Stimulated activated CD8-positive, alpha-beta memory T cell treated with anti-CD3 and anti-CD28 coated beads, Interleukin-15, amount 100 ng/mL, for 48 hours (primary cell): ENCODE results near the gene CRK.
A peak's percentile ranks its signal among the peaks of the same experiment; 100 is the strongest.
"Not testable (repeated sequence)": the region's sequence is repeated elsewhere in the genome, so short reads cannot be mapped to it uniquely, and the experiment has no call there.

Source experiments
- DNase-seq, 2 donors: peaks; one replicate each; pipeline ENCODE4 v3.0.0-alpha.2; 2020; ENCODE audit warnings: low read depth in 2 of 2

Gene CRK

DNA sequence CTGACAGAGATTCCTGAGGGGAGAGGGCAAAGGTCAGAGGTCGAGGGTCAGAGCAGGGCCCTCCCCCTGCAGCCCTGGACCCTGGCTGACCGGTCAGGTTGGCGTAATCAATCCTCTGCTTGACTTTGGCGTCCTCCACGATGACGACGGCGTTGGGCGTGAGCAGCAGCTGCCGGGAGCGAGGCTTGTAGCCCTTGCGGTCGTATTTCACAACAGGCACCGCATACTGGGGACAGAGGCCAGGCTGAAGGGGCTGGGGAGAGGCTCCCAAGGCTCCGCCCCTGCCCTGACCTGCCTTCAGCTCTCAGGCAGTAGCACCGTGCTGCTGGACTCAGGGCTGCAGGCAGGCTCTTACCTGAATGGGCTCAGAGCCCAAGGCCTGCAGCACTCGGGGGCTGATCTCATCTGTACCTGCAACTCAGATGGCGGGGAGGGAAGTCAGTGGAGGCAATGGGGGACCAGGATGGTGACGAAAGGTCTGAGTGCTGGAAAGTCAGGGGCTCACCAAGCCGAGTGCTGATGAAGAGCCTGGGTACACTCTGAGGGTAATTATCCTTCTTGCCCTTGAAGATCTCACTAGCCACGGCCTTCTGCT lies 12.0 kb upstream of the CRK start:
- no peak for DNase-seq

DNA sequence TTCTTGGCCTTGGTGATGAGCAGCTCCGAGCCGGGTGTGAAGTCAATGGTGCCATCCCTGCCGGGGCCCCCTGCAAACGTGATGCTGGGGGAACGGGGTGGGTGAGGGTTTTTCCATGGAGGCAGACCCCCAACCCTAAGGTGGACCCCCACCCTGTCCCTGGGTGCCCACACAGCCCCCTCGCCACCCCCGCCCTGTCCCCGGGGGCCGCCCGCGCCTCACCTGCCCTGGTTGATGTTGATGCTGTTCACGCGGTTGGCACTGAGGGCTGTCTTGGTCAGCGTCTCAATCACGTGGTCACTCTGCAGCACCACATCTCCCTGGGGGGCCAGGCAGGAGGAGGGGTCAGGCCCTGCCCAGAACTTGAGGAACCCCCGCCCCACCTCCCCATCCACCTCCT lies 11.2 kb upstream of the CRK start:
- no peak for DNase-seq

DNA sequence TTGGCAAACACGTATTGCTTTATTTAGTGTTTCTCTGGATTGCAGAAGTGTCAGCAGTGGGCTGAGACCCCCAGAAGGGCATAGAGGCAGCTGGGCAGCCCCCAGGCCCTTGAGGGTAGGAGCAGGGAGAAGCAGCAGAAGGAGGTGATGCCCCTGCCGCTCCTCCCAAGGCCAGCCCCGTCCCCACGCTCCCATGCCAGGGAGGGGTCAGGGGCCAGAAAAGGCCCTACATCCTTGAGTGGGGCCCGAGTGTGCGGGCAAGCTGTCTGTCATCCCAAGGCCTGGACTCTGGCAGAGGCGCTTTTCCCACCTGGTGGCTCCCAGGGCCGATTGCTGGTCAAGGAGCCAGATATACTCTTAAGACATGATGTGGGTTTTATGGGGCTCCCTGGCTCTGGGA lies 8.2 kb upstream of the CRK start:
- no peak for DNase-seq

DNA sequence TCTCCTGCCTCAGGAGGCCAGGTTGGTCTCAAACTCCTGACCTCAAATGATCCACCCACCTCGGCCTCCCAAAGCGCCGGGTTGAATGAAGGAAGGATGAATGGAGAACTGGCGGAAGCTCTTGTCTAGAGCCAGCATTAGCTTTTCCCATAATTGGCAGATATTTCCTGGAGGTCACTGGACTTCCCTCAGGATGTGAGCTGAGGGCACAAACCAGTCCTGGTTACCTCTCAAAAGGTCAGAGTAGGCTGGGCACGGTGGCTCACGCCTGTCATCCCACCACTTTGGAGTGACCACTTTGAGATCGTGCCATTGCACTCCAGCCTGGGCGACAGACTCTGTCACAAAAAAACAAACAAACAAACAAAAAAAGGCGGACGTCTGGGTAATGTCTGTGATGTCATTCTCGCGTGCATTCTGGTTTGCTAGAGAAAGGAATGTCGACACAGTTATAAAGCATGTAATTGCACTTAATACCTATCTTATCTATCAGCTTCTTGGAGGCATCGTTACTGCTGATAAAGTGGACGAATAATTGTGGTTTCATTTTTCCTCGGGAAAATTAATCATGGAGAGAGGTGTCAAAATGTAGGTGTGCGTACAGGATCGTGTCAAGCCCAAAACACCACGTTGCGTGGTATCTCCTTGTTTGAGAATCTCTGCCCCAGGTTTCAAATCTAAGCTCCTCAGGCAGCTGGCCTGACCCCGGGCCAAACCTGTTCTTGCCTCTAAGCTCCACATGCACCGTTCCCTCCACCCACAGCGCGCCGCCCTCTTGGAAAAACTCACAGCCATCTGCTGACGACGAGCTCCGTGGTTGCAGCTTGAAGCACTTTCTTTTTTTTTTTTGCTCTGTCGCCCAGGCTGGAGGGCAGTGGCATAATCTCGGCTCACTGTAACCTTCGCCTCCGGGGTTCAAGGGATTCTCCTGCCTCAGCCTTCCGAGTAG lies 6.4 kb upstream of the CRK start:
- DNase-seq: no peak

GRCh38 chr17:1461198-1461944 lies 5.3 kb upstream of the CRK start:
- no peak for DNase-seq

- DNase-seq: no peak
Measured at GRCh38 chr17:1460233-1460632, 4.2 kb upstream of the CRK start.

GRCh38 chr17:1455291-1455796 lies 688 bp downstream of the CRK start:
- peak in 1 of 2 donors; percentile 15 for DNase-seq

GRCh38 chr17:1454541-1454940 lies 1.5 kb downstream of the CRK start:
- no peak for DNase-seq

DNA sequence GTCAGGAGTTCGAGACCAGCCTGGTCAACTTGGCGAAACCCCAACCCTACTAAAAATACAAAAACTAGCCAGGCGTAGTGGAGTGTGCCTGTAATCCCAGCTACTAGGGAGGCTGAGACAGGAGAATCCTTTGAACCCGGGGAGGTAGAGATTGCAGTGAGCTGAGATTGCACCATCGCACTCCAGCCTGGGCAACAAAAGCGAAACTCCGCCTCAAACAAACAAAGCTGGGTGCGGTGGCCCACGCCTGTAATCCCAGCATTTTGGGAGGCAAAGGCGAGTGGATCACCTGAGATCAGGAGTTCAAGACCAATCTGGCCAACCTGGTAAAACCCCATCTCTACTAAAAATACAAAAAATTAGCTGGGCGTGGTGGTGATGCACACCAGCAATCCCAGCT lies 2.3 kb downstream of the CRK start:
- not testable (repeated sequence) for DNase-seq

DNA sequence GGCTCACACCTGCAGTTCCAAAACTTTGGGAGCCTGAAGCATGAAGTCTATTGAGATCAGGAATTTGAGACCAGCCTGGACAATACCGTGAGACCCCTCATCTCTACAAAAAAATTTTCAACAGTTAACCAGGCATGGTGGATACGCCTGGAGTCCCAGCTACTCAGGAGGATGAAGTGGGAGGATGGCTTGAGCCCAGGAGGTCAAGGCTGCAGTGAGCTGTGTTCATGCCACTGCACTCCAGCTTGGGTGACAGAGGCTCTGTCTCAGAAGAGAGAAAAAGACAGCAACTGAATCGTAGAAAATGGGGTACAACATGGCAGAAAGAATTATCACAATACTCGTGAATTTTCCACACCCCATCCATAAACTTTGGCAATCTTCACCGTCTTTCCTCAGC lies 3.2 kb downstream of the CRK start:
- no peak for DNase-seq

- not testable (repeated sequence) for DNase-seq
Measured at GRCh38 chr17:1450261-1450660, 5.8 kb downstream of the CRK start.

DNA sequence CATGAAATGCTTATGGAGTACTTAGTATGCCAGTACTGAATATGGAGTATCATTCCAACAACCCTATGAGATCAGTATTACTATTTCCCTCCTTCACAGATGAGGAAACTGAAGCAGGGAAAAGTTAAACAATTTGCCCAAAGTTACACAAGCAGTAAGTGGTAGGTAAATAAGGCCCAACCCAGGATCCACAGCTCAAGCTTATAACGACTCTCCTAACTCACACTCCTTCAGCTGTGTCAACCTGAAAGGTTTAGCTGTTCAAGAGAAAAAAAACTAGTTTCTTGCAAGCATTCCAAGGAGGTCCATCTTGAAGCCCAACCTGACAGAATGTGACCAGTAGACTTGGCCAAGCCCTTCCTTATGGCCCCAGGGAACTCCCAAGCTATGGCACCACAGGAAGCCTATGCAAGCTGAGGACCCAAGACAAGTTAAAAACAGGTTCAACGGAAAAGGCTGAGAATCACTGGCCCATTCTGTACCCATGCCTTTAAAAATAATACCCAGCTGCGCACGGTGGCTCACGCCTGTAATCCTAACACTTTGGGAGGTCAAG lies 6.5 kb downstream of the CRK start:
- DNase-seq: no peak

- no peak for DNase-seq
Measured at GRCh38 chr17:1447052-1447451, 9.0 kb downstream of the CRK start.

GRCh38 chr17:1446201-1446600 lies 9.8 kb downstream of the CRK start:
- DNase-seq: no peak

GRCh38 chr17:1445695-1446094 lies 10.3 kb downstream of the CRK start:
- DNase-seq: not testable (repeated sequence)

GRCh38 chr17:1442721-1443120 lies 13.3 kb downstream of the CRK start:
- not testable (repeated sequence) for DNase-seq

DNA sequence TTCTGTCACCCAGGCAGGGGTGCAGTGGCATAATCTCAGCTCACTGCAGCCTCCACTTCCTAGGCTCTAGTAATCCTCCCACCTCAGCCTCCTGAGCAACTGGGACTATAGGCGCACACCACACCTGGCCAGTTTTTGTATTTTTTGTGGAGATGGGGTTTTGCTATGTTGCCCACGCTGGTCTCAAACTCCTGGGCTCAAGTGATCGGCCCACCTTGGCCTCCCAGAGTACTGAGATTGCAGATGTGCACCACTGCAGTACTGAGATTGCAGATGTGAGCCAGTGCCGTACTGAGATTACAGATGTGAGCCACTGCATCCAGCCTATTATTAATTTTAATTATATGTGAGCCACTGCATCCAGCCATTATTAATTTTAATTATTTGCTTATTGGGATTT lies 13.8 kb downstream of the CRK start:
- no peak for DNase-seq

DNA sequence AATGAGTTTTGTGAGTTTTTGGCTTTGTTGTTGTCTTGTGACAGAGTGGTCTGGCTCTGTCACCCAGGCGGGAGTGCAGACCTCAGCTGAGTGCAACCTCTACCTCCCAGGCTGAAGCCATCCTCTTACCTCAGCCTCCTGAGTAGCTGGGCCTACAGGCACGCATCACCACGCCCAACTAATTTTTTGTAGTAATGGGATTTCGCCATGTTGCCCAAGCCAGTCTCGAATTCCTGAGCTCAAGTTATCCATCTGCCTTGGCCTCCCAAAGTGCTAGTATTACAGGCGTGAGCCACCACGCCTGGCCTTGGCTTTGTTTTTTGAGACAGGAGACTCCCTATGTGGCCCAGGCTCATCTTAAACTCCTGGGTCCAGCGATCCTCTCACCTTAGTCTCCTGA lies 15.1 kb downstream of the CRK start:
- no peak for DNase-seq

GRCh38 chr17:1438593-1439083 lies 17.4 kb downstream of the CRK start:
- no peak for DNase-seq

DNA sequence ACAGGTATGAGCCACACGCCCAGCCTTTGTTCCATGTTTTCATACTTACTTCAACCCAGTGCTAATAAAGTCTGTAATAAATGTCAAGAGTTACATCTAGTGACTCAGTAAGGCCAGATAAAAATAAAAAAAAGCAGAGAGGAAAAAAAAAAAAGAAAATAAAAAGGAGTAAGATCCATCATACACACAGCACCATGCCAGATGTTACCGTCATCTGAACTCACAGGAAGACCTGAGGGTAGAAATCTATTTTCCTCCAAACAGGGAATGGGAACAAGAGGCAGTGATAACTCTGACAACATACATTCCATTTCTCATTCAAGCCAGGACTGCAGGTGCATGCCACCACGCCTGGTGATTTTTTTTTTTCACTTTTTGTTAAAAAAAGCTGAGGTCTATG lies 20.7 kb downstream of the CRK start:
- no peak for DNase-seq

DNA sequence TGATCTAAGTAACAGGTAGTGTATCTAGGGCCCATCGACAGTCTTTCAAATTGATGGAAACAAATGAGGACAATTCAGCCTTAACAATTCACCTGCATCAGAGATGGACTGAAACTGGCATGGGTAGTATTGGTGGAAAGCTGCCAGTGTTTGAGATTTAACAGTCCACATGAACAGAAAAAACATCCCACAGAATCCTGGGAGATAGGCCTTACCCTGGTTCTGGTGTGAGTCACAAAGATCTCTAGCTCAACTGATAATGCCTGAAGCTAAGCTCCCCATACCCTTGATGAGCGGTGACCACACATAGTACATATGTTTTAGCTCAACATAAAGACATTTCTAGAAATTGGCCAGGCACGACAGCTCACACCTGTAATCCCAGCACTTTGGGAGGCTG lies 21.9 kb downstream of the CRK start:
- no peak for DNase-seq

- DNase-seq: no peak
Measured at GRCh38 chr17:1431631-1432104, 24.4 kb downstream of the CRK start.
